ENCODE measurements around the gene WDFY2. TPM values are rescaled to one million over a fixed set of nuclear protein-coding genes. Genes with fewer than 3 reads are reported as not detected.

Gene WDFY2
- total and polyA plus RNA-seq, 4 donors, result 2.5 to 24.4 (median 11.2) TPM

- Histone ChIP-seq H3K4me1 (ENCODE audit: control insufficient read depth in 1 of 2, insufficient read depth in 2 of 2, low read length in 2 of 2) (peaks cover 2 to 6% of the 10 kb centered on the region in 2 donors), H3K27me3 (ENCODE audit: control insufficient read depth in 1 of 2, insufficient read depth in 2 of 2, low read length in 1 of 2) (no peaks in the 10 kb centered on the region), H3K36me3 (ENCODE audit: control insufficient read depth in 1 of 2, insufficient read depth in 2 of 2, low read length in 1 of 2) (no peaks in the 10 kb centered on the region), H3K27ac (ENCODE audit: low read depth in 1 of 2, low read length in 2 of 2) (peak overlapping the region; percentile 68 to 96), H3K4me3 (ENCODE audit: low read length in 2 of 2) (no peak overlapping the region), H3K9me3 (ENCODE audit: control insufficient read depth, low read length) (no peaks in the 10 kb centered on the region)
- 5 to 8% methylated on average over 7 of the region's 7 CpGs for whole genome bisulfite sequencing, 2 donors
- ATAC-seq (ENCODE audit: low FRiP score) (peak; percentile 3), DNase-seq (peak; percentile 85 to 91)
- intact Hi-C loops (cut with DNase I), result loop anchor here (2.0 to 10.0 kb wide), 6 partner anchors 39 to 357 kb away; partner anchors contain the start of genes INTS6 (in 1 of the 2) and WDFY2 (in 1 of the 2)
These were observed 217.4 kb downstream of the WDFY2 start for GRCh38 chr13:51801631-51802099.

GRCh38 chr13:51802631-51803418 lies 218.6 kb downstream of the WDFY2 start:
- H3K4me3 ChIP-seq (ENCODE audit: low read length in 2 of 2), result peak overlapping the region; percentile 61 to 62
- intact Hi-C loops (cut with DNase I), result loop anchor here (2.0 to 10.0 kb wide), 6 partner anchors 41 to 358 kb away; partner anchors contain the start of genes INTS6 (in 1 of the 2) and WDFY2 (in 1 of the 2)
- H3K27me3 ChIP-seq (ENCODE audit: control insufficient read depth in 1 of 2, insufficient read depth in 2 of 2, low read length in 1 of 2), result no peaks in the 10 kb centered on the region
- H3K4me1 ChIP-seq (ENCODE audit: control insufficient read depth in 1 of 2, insufficient read depth in 2 of 2, low read length in 2 of 2), result peaks cover 2 to 6% of the 10 kb centered on the region in 2 donors
- DNase-seq, result no peak
- peak; percentile 1 for ATAC-seq (ENCODE audit: low FRiP score)
- H3K36me3 ChIP-seq (ENCODE audit: control insufficient read depth in 1 of 2, insufficient read depth in 2 of 2, low read length in 1 of 2), result no peaks in the 10 kb centered on the region
- 24 to 26% methylated on average over 9 of the region's 9 CpGs for WGBS, 2 donors
- H3K9me3 ChIP-seq (ENCODE audit: control insufficient read depth, low read length), result no peaks in the 10 kb centered on the region
- H3K27ac ChIP-seq (ENCODE audit: low read depth in 1 of 2, low read length in 2 of 2), result peak overlapping the region; percentile 94 to 96

GRCh38 chr13:51803422-51804294 lies 219.4 kb downstream of the WDFY2 start, which contains the start of gene DHRS12:
Gene DHRS12 (minus strand): TSS chr13:51804163. CDS start chr13:51799659, 4,504 bp downstream.
- H3K4me1 ChIP-seq (ENCODE audit: control insufficient read depth in 1 of 2, insufficient read depth in 2 of 2, low read length in 2 of 2), result peaks cover 2 to 6% of the 10 kb centered on the region in 2 donors
- no peaks in the 10 kb centered on the region for H3K27me3 ChIP-seq (ENCODE audit: control insufficient read depth in 1 of 2, insufficient read depth in 2 of 2, low read length in 1 of 2)
- no peaks in the 10 kb centered on the region for H3K36me3 ChIP-seq (ENCODE audit: control insufficient read depth in 1 of 2, insufficient read depth in 2 of 2, low read length in 1 of 2)
- H3K27ac ChIP-seq (ENCODE audit: low read depth in 1 of 2, low read length in 2 of 2), result peak within 1 kb of the TSS; percentile 94 to 96
- DNase-seq, result peak; percentile 95 to 97
- peak; percentile 93 for ATAC-seq (ENCODE audit: low FRiP score)
- intact Hi-C loops (cut with DNase I), result loop anchor here (2.0 to 10.0 kb wide), 6 partner anchors 41 to 359 kb away; partner anchors contain the start of genes INTS6 (in 1 of the 2) and WDFY2 (in 1 of the 2)
- no peaks in the 10 kb centered on the region for H3K9me3 ChIP-seq (ENCODE audit: control insufficient read depth, low read length)
- 0% methylated on average over 66 to 91 of the region's 91 CpGs for WGBS, 2 donors
- H3K4me3 ChIP-seq (ENCODE audit: low read length in 2 of 2), result peak within 1 kb of the TSS; percentile 61 to 62

- ATAC-seq (ENCODE audit: low FRiP score), result peak; percentile 8
- no peak for DNase-seq
- Histone ChIP-seq H3K4me3 (ENCODE audit: low read length in 2 of 2) (peak overlapping the region; percentile 61 to 62), H3K9me3 (ENCODE audit: control insufficient read depth, low read length) (no peaks in the 10 kb centered on the region), H3K36me3 (ENCODE audit: control insufficient read depth in 1 of 2, insufficient read depth in 2 of 2, low read length in 1 of 2) (no peaks in the 10 kb centered on the region), H3K27me3 (ENCODE audit: control insufficient read depth in 1 of 2, insufficient read depth in 2 of 2, low read length in 1 of 2) (no peaks in the 10 kb centered on the region), H3K27ac (ENCODE audit: low read depth in 1 of 2, low read length in 2 of 2) (peak overlapping the region; percentile 94 to 96), H3K4me1 (ENCODE audit: control insufficient read depth in 1 of 2, insufficient read depth in 2 of 2, low read length in 2 of 2) (peaks cover 2 to 6% of the 10 kb centered on the region in 2 donors)
- 5 to 7% methylated on average over 31 of the region's 31 CpGs for whole genome bisulfite sequencing, 2 donors
- intact Hi-C loops (cut with DNase I), result loop anchor here (5.0 to 10.0 kb wide), 5 partner anchors 42 to 360 kb away; partner anchors contain the start of gene INTS6 (in 1 of the 2)
These were observed 220.3 kb downstream of the WDFY2 start for GRCh38 chr13:51804295-51805172.

GRCh38 chr13:51805313-51805712 lies 221.1 kb downstream of the WDFY2 start:
- intact Hi-C loops (cut with DNase I), result loop anchor here in 1 of 2 donors (10.0 kb wide), 1 partner anchor 361 kb away; no protein-coding TSS in a partner anchor
- peaks cover 2 to 6% of the 10 kb centered on the region in 2 donors for H3K4me1 ChIP-seq (ENCODE audit: control insufficient read depth in 1 of 2, insufficient read depth in 2 of 2, low read length in 2 of 2)
- H3K4me3 ChIP-seq (ENCODE audit: low read length in 2 of 2), result peak overlapping the region in 1 of 2 donors; percentile 61
- 87 to 90% methylated on average over 4 of the region's 4 CpGs for WGBS, 2 donors
- H3K27me3 ChIP-seq (ENCODE audit: control insufficient read depth in 1 of 2, insufficient read depth in 2 of 2, low read length in 1 of 2), result no peaks in the 10 kb centered on the region
- H3K36me3 ChIP-seq (ENCODE audit: control insufficient read depth in 1 of 2, insufficient read depth in 2 of 2, low read length in 1 of 2), result no peaks in the 10 kb centered on the region
- no peak for ATAC-seq (ENCODE audit: low FRiP score)
- H3K9me3 ChIP-seq (ENCODE audit: control insufficient read depth, low read length), result no peaks in the 10 kb centered on the region
- no peak for DNase-seq
- peak overlapping the region; percentile 94 to 96 for H3K27ac ChIP-seq (ENCODE audit: low read depth in 1 of 2, low read length in 2 of 2)

- WGBS, 2 donors, result 89 to 90% methylated on average over 2 of the region's 2 CpGs
- Histone ChIP-seq H3K9me3 (ENCODE audit: control insufficient read depth, low read length) (no peaks in the 10 kb centered on the region), H3K36me3 (ENCODE audit: control insufficient read depth in 1 of 2, insufficient read depth in 2 of 2, low read length in 1 of 2) (no peaks in the 10 kb centered on the region), H3K27me3 (ENCODE audit: control insufficient read depth in 1 of 2, insufficient read depth in 2 of 2, low read length in 1 of 2) (no peaks in the 10 kb centered on the region), H3K4me1 (ENCODE audit: control insufficient read depth in 1 of 2, insufficient read depth in 2 of 2, low read length in 2 of 2) (peaks cover 2 to 6% of the 10 kb centered on the region in 2 donors), H3K4me3 (ENCODE audit: low read length in 2 of 2) (no peak overlapping the region), H3K27ac (ENCODE audit: low read depth in 1 of 2, low read length in 2 of 2) (no peak overlapping the region)
- ATAC-seq (ENCODE audit: low FRiP score) (no peak), DNase-seq (no peak)
- intact Hi-C loops (cut with DNase I), result loop anchor here in 1 of 2 donors (10.0 kb wide), 1 partner anchor 361 kb away; no protein-coding TSS in a partner anchor
These were observed 221.7 kb downstream of the WDFY2 start for GRCh38 chr13:51805925-51806324.

GRCh38 chr13:51806566-51806965 lies 222.3 kb downstream of the WDFY2 start:
- Histone ChIP-seq H3K4me1 (ENCODE audit: control insufficient read depth in 1 of 2, insufficient read depth in 2 of 2, low read length in 2 of 2) (peaks cover 2 to 6% of the 10 kb centered on the region in 2 donors), H3K9me3 (ENCODE audit: control insufficient read depth, low read length) (no peaks in the 10 kb centered on the region), H3K36me3 (ENCODE audit: control insufficient read depth in 1 of 2, insufficient read depth in 2 of 2, low read length in 1 of 2) (no peaks in the 10 kb centered on the region), H3K27me3 (ENCODE audit: control insufficient read depth in 1 of 2, insufficient read depth in 2 of 2, low read length in 1 of 2) (no peaks in the 10 kb centered on the region), H3K27ac (ENCODE audit: low read depth in 1 of 2, low read length in 2 of 2) (no peak overlapping the region), H3K4me3 (ENCODE audit: low read length in 2 of 2) (no peak overlapping the region)
- intact Hi-C loops (cut with DNase I), result loop anchor here in 1 of 2 donors (10.0 kb wide), 1 partner anchor 362 kb away; no protein-coding TSS in a partner anchor
- DNase-seq (no peak), ATAC-seq (ENCODE audit: low FRiP score) (no peak)
- 50 to 52% methylated on average over 2 of the region's 2 CpGs for WGBS, 2 donors
